Measurements from ENCODE around the gene CLDN25.

CLDN25 gene

GRCh38 chr11:113814181-113814580 lies 34.6 kb downstream of the CLDN25 start:
- DNase-seq, result no peak

- DNase-seq, result no peak
Observed at GRCh38 chr11:113817162-113817561, 37.6 kb downstream of the CLDN25 start.

DNA sequence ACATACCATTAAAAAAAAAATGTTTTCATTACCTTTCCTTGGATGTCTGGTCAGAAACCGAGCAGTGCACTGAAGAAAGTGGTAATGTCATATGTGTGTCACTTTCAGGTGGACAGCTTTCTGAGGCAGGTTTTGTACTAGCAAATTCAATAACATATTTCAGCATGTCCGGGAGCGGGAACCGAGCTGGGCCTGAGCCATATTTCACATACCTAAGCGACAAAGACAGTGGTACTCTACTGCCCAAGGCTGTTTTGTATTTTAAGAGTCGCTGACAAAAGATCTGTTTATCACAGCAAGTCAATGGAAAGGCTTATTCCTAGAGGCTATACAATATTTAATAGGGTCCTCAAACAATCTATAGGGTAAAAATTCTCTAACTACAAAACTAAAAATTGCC lies 38.0 kb downstream of the CLDN25 start:
- no peak for DNase-seq

DNA sequence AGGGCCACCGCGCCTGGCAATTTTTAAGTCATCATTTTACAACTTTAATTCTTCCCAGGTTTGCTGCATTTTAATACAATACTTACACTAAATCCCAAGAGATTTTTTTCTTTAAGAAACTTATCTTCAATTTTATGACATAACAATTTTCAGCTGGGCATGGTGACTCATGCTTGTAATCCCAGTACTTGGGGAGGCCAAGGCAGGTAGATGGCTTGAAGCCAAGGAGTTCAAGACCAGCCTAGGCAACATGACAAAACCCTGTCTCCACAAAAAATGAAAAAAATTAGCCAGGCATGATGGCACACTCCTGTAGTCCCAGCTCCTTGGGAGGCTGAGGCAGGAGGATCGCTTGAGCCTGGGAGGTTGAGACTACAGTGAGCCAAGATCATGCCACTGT lies 38.8 kb downstream of the CLDN25 start:
- DNase-seq, result no peak

- DNase-seq, result no peak
Observed at GRCh38 chr11:113827477-113827876, 47.9 kb downstream of the CLDN25 start.

- DNase-seq, result no peak
Observed at GRCh38 chr11:113828191-113828590, 48.6 kb downstream of the CLDN25 start.

DNA sequence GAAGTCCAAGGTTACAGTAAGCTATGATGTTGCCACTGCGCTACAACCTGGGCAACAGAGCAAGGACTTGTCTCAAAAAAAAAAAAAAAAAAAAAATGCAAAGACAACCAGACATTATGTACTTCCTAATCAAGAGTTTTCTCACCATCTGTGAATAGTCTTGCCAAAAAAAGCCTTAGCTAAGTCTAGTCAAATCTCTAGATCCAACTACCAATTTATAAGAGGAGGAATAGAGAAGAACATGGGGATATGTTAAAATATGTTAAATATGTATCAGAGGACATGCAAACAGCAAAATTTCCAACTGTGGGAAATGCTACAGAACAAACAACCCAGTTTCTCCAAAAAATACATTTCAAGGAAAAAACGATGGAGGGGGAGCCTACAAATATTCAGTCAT lies 50.2 kb downstream of the CLDN25 start:
- DNase-seq, result no peak
